Stimulated activated CD4-positive, alpha-beta T cell treated with anti-CD3 and anti-CD28 coated beads, Interleukin-12 subunit alpha, Interleukin-12 subunit beta, amount 100 ng/mL, for 24 hours (primary cell): ENCODE data around the gene IGSF9.

Experiments used
- DNase-seq, 2 experiments: peaks; one replicate each; pipeline ENCODE4 v3.0.0-alpha.2; 2020; ENCODE audit warnings: low read depth in 2 of 2

The IGSF9 gene

DNA sequence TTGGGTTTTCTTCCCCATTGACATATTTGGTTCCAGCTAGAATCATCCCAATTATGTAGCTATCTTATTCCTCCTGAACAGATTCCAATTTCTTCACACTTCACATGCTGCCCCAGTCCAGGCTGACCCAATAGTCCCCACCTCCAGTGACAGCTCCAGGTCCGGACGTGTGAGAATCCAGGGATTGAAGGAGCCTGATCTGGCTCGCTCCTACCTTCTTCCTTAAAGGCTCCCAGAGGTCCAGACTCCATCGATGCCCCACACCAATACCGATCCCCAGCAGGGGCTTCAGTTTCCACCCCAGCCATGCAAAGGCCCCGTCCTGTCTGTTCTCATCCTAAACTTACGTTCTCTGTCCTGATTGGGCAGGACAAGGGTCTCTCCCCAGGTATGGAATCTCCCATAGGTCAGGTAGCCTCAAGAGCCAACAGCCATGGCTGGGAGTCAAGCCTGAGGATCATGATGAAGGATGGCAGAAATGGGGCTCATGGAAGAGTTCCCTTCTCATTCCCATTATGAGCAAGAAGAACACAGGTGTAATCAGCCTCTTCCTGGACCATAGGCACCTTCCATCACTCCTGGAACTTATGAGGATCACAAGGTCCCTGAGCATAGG is 29.0 kb upstream of the IGSF9 start:
- no peak for DNase-seq

DNA sequence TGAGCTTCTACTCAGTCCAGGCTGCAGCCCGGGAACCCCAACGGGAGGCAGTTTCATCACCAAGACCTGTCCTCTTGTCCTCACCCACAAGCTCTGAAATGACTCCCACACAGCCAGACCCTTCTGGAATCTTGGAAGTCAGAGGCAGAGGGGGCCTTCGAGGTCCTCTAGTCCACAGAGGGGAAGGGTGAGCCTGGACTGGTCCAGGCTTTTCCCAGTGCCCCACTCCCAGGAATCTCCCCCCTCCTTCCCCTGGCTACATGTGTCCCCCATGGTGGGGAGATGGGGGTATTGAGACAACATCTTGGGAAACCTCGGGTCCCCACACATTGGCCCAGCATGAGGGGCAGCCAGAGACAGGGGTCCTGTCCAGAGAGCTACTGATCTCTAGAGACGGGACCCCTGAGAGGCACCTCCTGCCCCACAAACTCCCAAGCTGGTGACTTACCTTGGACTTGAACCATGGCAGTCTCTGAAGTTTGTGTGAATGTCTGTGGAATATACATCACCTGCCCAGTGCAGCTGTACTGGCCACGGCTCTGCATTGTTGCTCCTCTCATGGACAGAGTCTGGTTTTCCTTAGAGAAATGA is 28.0 kb upstream of the IGSF9 start:
- DNase-seq: no peak

- no peak for DNase-seq
Observed at GRCh38 chr1:159972443-159973205, 27.2 kb upstream of the IGSF9 start.

- no peak for DNase-seq
Observed at GRCh38 chr1:159970932-159971342, 25.5 kb upstream of the IGSF9 start.

GRCh38 chr1:159968901-159969300 is 23.5 kb upstream of the IGSF9 start:
- DNase-seq: no peak

DNA sequence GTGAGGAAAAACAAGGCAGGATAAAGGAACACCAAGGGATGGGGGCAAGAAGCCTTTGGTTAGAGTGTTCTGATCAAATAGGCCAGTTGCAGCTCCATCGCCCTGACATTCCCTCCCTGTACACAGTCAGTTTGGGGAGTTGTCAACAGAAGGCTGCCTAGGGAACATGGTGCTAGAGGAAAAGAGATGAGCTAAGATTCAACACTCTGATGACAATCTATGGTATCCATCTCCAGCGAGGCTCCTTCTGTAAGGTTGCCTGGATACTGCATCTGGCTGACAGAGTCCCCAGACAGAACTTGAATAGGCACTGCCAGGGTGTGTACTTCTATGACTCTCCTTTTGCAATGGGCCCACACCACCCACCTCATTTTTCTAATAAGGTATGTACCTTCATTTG is 19.9 kb upstream of the IGSF9 start:
- DNase-seq: no peak

GRCh38 chr1:159964144-159964543 is 18.7 kb upstream of the IGSF9 start:
- DNase-seq: no peak

GRCh38 chr1:159962176-159962575 is 16.8 kb upstream of the IGSF9 start:
- DNase-seq: no peak

- DNase-seq: no peak
Observed at GRCh38 chr1:159961636-159962035, 16.2 kb upstream of the IGSF9 start.

DNA sequence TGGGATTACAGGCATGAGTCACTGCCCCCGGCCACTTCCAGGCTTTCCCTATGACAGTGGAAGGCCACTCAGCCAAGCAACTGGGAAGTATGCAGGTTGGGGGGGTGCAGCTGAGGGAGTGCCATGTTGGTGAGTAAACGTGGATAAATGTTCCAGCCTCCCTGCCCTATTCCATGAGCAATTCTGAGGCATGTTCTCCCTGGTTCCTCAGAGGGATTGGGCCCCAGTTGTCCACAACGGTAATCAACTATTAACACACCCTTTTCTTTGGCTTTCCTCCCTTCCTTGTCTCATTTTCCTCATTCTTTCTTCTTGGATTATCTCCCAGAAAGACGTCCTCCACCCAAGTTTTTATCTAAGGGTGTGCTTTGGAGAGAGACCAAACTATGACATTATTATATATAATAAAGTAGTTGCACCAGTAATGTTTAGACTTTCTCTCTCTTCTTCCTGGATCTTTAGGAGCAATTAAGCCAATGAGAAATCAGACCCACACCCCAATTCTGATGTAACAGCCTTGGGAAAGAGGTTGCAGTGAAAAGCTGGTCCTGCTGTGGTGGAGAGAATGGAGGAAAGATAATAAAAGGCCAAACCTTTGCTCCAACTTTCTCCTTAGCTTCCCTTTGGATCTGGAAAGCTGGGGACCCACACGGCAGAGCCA is 15.4 kb upstream of the IGSF9 start:
- no peak for DNase-seq

GRCh38 chr1:159959451-159959850 is 14.0 kb upstream of the IGSF9 start:
- DNase-seq: no peak

GRCh38 chr1:159958719-159959380 is 13.4 kb upstream of the IGSF9 start:
- no peak for DNase-seq

GRCh38 chr1:159957824-159958268 is 12.4 kb upstream of the IGSF9 start:
- DNase-seq: no peak

DNA sequence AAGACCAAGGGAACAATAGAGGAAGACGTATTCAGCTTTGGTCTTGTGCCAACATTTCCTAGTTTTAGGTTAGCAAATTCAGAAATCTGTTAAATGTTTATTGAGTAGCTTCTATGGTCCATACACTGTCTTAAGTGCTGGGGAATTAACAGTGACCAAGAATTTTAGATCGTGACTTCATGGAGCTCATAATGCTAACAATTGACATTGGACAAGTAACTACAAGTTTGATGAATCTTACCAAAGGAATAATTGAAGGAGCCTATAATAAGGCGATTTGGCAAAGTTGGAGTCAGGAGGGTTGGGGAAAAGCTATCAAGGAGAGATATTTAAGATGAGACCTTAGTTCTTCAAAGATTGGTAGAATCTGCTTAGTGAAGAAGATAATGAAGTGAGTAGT is 10.0 kb upstream of the IGSF9 start:
- no peak for DNase-seq

GRCh38 chr1:159953536-159954515 is 8.4 kb upstream of the IGSF9 start, which contains the start of gene SLAMF9:
TSS of gene SLAMF9 (minus strand) at chr1:159954237. CDS start at chr1:159954137, 100 bp downstream.
- no peak for DNase-seq

DNA sequence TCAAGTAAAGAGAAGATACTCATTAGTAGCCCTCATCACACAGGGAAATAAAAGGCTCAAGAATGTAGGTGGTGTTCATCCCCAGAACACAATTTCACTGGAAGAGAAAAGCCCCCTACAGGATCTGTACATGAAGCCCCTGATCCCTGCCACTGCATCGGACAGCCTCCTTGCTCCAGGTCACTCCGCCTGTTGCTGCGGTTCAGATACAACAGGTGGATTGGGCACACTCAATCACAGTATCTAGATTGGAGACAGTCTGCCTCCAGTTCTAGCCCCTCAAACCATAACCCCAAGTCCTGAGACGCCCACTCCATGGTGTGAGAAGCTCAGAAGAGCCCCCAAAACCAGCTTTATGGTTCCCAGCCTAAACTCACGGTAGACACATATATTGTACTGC is 7.5 kb upstream of the IGSF9 start:
- DNase-seq: no peak

DNA sequence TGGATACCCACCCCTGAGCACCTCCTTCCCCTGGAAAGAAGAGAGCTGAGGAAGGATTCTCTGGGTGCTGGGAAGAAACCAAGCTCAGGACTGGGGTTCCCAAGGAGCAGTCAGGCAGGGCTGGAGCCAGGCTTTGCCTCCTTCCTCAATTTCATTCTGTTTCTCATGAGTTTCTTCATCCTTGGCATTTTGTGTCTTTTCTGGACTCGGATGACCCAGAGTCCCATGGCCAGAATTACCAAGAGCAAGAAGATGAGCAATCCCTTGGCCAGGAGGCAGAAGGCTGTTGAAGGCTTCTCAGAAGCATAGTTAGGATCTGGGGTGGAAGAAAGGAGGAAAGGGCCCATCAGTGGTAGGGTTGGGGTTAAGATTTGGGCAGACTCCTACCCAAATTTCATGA is 6.1 kb upstream of the IGSF9 start:
- DNase-seq: no peak

GRCh38 chr1:159951016-159951415 is 5.6 kb upstream of the IGSF9 start:
- no peak for DNase-seq

DNA sequence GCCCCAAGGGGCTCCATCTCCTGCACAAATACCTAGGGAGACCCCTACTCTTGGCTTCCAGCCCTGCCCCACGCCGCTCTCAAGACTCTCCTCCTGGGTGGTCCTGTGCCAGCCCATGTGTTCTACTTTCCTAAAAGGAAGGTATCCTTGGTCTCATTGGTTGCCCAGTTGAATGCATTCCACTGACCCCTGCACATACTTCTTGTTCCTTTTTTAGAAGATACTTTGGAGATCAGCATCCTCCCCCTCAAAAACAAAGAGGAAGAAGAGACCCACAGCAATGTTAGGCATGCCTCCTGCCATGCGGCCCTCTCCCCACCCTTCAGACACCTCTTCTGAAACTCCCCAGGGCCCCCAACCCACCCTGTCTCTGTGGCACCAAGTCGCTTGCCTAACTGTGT is 4.6 kb upstream of the IGSF9 start:
- no peak for DNase-seq

DNA sequence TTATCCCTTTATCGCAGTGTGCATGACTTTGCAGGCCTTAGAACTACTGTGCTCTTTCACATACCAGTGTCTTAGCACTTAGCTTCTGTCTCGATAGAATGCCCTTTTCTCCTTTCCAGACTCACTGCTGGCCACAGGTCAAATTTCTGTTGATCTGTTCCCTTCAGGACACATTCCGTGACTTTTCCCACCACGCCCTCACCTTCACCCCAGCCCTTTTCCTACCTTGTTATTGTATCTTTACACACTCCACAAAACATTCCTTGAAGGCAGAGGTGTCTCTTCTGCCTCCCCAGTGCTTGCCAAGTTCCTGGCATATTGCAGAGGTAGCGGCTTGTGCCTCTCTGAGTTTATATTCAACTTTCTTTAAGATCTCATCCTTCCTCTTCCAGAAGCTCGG is 3.7 kb upstream of the IGSF9 start:
- no peak for DNase-seq

DNA sequence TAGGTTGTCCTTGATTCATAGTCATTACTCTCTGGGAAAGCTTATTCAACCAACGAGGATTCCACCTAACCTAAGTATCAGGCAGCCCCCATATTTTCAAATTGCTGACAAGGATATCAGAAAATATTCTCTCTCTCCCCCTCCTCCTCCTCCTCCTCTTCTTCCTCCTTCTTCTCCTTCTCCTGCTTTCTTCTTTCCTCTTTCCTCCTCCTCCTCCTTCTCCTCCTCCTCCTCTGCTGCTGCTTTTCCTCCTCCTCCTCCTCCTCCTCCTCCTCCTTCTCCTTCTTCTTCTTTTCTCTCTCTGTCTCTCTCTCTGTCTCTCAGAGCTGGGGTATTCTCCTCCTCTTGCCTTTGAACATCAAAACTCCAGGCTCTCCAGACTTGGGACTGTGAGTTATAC is 2.5 kb upstream of the IGSF9 start:
- no peak for DNase-seq
